AG04450 (cell line): ENCODE data around the gene RPL12. TPM values are rescaled to one million over a fixed set of nuclear protein-coding genes. Genes with fewer than 3 reads are reported as not detected.

Source experiments
- CTCF ChIA-PET: fragments of 300-600, 350-600 bp; formaldehyde crosslinking; extraction: SDS; loops from one replicate; lab custom pipeline; 2022; ENCODE audit warnings: antibody characterized with exemption, inconsistent platforms; lab: Charles Lee
- POLR2A ChIA-PET: fragments of 350-600 bp; formaldehyde crosslinking; extraction: SDS; loops from one replicate; lab custom pipeline; 2021; ENCODE audit warnings: antibody characterized with exemption, inconsistent platforms; lab: Yijun Ruan, JAX
- DNase-seq: peaks from one replicate; pipeline ENCODE4 v3.0.0-alpha.2; 2011; ENCODE audit warnings: low read depth, low spot score
- H3K27ac ChIP-seq: one replicate; pipeline ENCODE4 v1.5.1; 2012; ENCODE audit warnings: low read depth, low read length, control low read depth
- H3K27me3 ChIP-seq: one replicate; pipeline ENCODE4 v1.6.0; 2012; ENCODE audit warnings: low read length; ENCODE audit not compliant: control insufficient read depth, insufficient read depth
- H3K4me3 ChIP-seq: 2 replicates; pipeline ENCODE4 v1.5.1; 2011; ENCODE audit warnings: mild to moderate bottlenecking, low read depth, low read length, control low read depth
- H3K9me3 ChIP-seq: 2 replicates; pipeline ENCODE4 v1.5.1; 2012; ENCODE audit warnings: low read length; ENCODE audit not compliant: control insufficient read depth, insufficient read depth
- polyA plus RNA-seq: library from polyadenylated mRNA; depleted of rRNA; stranded (reverse); fragments of >200 nt; gene quantifications from 2 replicates; pipeline ENCODE4 v1.2.3, GENCODE V29; 2011
- TF ChIP-seq, protein P1 (sequence below): IDR thresholded peaks from 2 replicates; pipeline ENCODE4 v1.5.1; 2011; ENCODE audit warnings: low read depth, low read length, control low read depth, inconsistent platforms

The RPL12 gene
- polyA plus RNA-seq, 1 experiment = 2,379 TPM

DNA sequence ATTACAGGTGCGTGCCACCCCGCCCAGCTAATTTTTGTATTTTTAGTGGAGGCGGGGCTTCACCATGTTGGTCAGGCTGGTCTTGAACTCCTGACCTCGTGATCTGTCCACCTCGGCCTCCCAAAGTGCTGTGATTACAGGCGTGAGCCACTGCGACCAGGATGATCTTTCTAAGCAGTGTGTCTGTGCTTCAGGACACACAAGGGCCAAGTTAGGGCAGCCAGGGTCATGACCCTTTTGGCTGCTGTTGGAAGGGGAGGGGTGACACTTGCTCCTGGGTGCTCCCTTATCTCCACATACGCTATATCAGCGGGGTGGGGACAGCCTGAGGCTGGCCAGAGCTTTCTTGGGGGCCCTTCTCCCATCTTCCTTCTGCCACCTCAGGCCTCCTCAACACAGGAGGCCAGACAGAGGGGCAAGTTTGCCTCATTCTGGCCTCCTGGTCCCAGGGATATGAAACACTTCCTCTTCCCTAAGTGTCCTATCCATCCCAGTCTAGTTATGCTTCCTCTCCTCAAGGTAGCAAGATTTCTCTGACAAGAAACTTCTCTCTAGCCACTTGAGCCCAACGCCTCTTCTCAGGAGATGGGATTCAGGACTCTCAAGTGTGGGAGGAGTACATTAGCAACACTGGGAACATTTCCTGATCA lies 28.9 kb downstream of the RPL12 start:
- no peak overlapping the region; the same call in 1 of the 2 replicates for H3K4me3 ChIP-seq
- no peak overlapping the region for H3K27ac ChIP-seq
- TF ChIP-seq, protein P1, sequence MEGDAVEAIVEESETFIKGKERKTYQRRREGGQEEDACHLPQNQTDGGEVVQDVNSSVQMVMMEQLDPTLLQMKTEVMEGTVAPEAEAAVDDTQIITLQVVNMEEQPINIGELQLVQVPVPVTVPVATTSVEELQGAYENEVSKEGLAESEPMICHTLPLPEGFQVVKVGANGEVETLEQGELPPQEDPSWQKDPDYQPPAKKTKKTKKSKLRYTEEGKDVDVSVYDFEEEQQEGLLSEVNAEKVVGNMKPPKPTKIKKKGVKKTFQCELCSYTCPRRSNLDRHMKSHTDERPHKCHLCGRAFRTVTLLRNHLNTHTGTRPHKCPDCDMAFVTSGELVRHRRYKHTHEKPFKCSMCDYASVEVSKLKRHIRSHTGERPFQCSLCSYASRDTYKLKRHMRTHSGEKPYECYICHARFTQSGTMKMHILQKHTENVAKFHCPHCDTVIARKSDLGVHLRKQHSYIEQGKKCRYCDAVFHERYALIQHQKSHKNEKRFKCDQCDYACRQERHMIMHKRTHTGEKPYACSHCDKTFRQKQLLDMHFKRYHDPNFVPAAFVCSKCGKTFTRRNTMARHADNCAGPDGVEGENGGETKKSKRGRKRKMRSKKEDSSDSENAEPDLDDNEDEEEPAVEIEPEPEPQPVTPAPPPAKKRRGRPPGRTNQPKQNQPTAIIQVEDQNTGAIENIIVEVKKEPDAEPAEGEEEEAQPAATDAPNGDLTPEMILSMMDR = no peak
- POLR2A ChIA-PET = no interaction called here
- DNase-seq = no peak
- H3K27me3 ChIP-seq = no peaks in the 10 kb centered on the region
- CTCF ChIA-PET = no interaction called here
- peaks cover 9% of the 10 kb centered on the region; the same call in 1 of the 2 replicates for H3K9me3 ChIP-seq

DNA sequence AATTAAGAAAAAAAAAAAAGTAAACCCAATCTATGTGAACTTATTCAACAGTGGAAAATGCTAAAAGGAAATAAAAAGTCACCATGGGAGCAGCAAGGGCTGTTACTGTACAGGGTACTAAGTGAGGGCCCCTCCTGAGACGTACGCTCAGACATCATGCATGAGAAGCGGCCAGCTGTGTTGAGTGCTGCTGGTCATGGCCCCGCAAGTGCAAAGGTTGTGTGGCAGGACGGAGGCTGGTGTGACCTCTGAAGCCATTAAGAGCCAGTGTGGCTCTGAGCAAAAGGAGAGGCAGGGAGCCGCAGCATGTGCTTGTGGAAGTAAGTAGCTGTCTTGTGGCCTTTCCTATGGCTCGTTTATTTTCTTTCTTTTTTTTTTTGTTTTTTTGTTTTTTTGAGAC lies 30.1 kb downstream of the RPL12 start:
- ChIA-PET CTCF (interaction anchor here (0.6 to 0.7 kb wide), 3 partner anchors 41 to 255 kb away, joined by 3 to 4 read pairs (median 3); partner anchors contain the start of gene GARNL3), POLR2A (no interaction called here)
- TF ChIP-seq, protein P1 = no peak

DNA sequence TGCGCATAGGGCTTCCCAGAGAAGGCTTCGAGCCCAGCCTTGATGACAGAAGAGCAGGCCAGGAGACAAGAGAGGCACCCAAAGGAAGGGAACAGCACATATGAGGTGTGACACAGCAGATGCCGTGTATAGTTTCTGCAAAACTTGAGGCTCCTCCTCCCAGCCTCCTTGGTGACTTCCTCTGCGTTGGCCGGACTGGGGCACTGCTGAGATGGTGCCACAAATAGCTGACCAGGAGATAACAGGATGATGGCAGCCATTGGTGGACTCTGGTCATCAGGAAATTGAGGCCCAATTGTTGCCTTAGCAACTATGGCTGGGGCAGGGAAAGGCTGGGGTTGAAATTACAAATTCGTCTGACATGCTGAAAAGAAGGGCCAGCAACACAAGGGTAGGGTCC lies 31.9 kb downstream of the RPL12 start:
- DNase-seq = no peak
- peaks cover 12% of the 10 kb centered on the region; the same call in 1 of the 2 replicates for H3K9me3 ChIP-seq
- POLR2A ChIA-PET = no interaction called here
- CTCF ChIA-PET = no interaction called here
- TF ChIP-seq, protein P1 = no peak
- H3K27ac ChIP-seq = no peak overlapping the region
- no peaks in the 10 kb centered on the region for H3K27me3 ChIP-seq
- H3K4me3 ChIP-seq = no peak overlapping the region

More for the DNA sequence above, 30.1 kb downstream of the RPL12 start:
- H3K4me3 ChIP-seq = no peak overlapping the region
- H3K27ac ChIP-seq = no peak overlapping the region
- no peaks in the 10 kb centered on the region for H3K27me3 ChIP-seq
- DNase-seq = no peak
- H3K9me3 ChIP-seq = peaks cover 12% of the 10 kb centered on the region; the same call in 1 of the 2 replicates

DNA sequence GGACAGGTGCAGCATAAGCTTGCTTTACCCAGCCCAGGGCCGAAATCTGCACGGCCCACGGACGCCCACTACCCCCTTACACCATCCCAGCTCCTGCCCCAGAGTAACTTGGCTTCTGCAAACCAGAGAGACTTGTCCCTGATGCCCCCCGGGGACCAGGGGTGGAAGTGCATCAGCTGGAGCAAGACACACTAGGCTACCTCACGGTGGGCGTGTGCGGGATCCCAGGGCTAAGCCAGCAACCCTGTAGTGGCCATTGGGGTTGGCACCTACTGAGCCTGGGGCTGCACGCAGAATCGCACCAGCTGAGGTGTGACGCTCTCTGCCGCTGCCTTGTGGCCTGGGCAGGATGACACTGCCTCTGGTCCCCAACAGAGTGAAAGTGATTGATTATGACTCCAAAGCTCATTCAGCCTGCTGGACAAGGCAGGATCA lies 33.2 kb downstream of the RPL12 start:
- TF ChIP-seq, protein P1 = no peak
- Histone ChIP-seq H3K27me3 (no peaks in the 10 kb centered on the region), H3K27ac (no peak overlapping the region), H3K9me3 (peaks cover 12% of the 10 kb centered on the region; the same call in 1 of the 2 replicates), H3K4me3 (no peak overlapping the region)
- DNase-seq = no peak
- POLR2A ChIA-PET = no interaction called here
- CTCF ChIA-PET = no interaction called here
